Smooth muscle cell of trachea (primary cell): ENCODE results near the gene TJP1. TPM values are rescaled to one million over a fixed set of nuclear protein-coding genes. Genes with fewer than 3 reads are reported as not detected.

Source experiments
- total RNA-seq: library from RNA; depleted of rRNA; stranded (reverse); fragments of >200 nt; gene quantifications from 2 replicates; pipeline ENCODE4 v1.2.1, GENCODE V29; 2014

TJP1 gene
- 43.8 and 61.7 TPM in 2 replicates for total RNA-seq

DNA sequence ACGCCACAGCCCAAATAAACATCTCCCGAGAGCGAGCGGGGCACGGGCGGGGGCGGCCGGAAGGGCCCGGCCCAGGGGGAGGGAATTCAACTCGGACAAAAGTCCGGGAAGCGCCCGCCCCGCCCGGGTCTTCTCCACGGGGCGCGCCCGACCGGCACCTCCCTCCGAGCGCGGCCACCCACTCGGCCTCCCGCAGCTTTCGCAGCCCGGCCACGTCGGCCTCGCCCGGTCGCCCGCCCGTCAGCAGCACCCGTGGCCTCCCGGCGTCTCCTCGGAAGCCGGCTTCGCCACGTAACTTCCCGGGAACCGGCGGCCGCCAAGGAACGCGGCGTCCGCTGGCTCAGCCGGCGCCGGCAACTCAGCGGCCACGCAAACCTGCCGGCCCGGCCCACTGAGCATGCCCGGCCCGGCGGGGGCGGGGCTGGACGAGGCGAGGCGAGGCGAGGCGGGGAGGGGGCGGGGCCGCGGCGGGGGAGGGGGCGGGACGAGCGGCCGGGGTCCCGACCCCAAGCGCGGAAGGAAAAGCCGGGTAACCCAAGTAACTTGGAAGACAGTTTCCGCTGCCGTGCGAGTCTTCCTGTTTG, at the start of gene TJP1:
Gene TJP1, minus strand, starts transcription at position 369 of the 584 bp plus-strand sequence. CDS start 440 bp downstream, outside the sequence.

